HAP-1 (cell line): ENCODE results near the gene VSIG2.

ENCODE experiments used
- DNase-seq, 2 experiments: peaks; one replicate each; pipeline ENCODE4 v3.0.0-alpha.2; 2016 to 2020; ENCODE audit warnings: low spot score in 2 of 2
- H3K27me3 ChIP-seq: fragments of 250-450 bp; sonication (Bioruptor Pico); 2 replicates; pipeline ENCODE4 v1.5.1; 2020; ENCODE audit warnings: low read depth, mild to moderate bottlenecking, moderate library complexity
- H3K36me3 ChIP-seq: fragments of 250-450 bp; sonication (Bioruptor Pico); replicated peaks from 2 replicates; pipeline ENCODE4 v1.5.1; 2020; ENCODE audit warnings: mild to moderate bottlenecking
- H3K4me1 ChIP-seq: fragments of 250-450 bp; sonication (Bioruptor Pico); 2 replicates; pipeline ENCODE4 v1.5.1; 2020; ENCODE audit warnings: mild to moderate bottlenecking
- H3K4me3 ChIP-seq: fragments of 250-450 bp; sonication (Bioruptor Pico); 2 replicates; pipeline ENCODE4 v1.5.1; 2020; ENCODE audit warnings: mild to moderate bottlenecking, moderate library complexity
- H3K9me3 ChIP-seq: fragments of 250-450 bp; sonication (Bioruptor Pico); 2 replicates; pipeline ENCODE4 v1.5.1; 2020; ENCODE audit warnings: mild to moderate bottlenecking, moderate library complexity
- in situ Hi-C: fragments of 300-500 bp; cut with MboI; formaldehyde crosslinking; loops from 3 replicates; pipeline ENCODE4 v1.14.3; 2020; ENCODE audit warnings: low sequenced_read_pairs, inconsistent platforms, mixed read lengths

The VSIG2 gene

GRCh38 chr11:124716591-124716990, 35.5 kb downstream of the VSIG2 start:
- in situ Hi-C loops: no loop called here
- Histone ChIP-seq H3K27me3 (peaks cover 24% of the 10 kb centered on the region), H3K4me1 (peaks cover 3% of the 10 kb centered on the region; the same call in 1 of the 2 replicates), H3K9me3 (no peaks in the 10 kb centered on the region), H3K36me3 (no peaks in the 10 kb centered on the region), H3K4me3 (no peak overlapping the region)
- DNase-seq: no peak

DNA sequence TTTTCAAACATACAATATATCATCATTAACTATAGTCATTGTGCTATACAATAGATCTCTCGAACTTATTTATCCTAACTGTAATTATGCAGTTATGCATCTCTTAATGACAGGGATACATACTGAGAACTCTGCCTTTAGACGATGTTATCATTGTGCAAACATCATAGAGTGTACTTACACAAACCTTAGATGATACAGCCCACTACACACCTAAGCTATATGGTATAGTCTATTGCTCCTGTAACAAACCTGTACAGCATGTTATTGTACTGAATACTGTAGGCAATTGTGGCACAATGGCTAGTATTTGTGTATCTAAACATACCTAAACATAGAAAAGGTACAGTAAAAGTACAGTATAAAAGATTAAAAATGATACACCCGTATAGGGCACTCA, 39.7 kb downstream of the VSIG2 start:
- in situ Hi-C loops: no loop called here
- Histone ChIP-seq H3K36me3 (no peaks in the 10 kb centered on the region), H3K9me3 (0 out of 2 replicates have a peak, but pooled peaks cover 3% of the 10 kb centered on the region), H3K4me3 (no peak overlapping the region), H3K27me3 (peaks cover 2% of the 10 kb centered on the region), H3K4me1 (no peaks in the 10 kb centered on the region)
- no peak for DNase-seq

- H3K36me3 ChIP-seq: no peaks in the 10 kb centered on the region
- no peaks in the 10 kb centered on the region for H3K4me1 ChIP-seq
- 0 out of 2 replicates have a peak, but pooled peaks cover 3% of the 10 kb centered on the region for H3K9me3 ChIP-seq
- H3K27me3 ChIP-seq: no peaks in the 10 kb centered on the region
- H3K4me3 ChIP-seq: no peak overlapping the region
- DNase-seq: no peak
- in situ Hi-C loops: no loop called here
These were observed 44.2 kb downstream of the VSIG2 start for GRCh38 chr11:124707829-124708228.

DNA sequence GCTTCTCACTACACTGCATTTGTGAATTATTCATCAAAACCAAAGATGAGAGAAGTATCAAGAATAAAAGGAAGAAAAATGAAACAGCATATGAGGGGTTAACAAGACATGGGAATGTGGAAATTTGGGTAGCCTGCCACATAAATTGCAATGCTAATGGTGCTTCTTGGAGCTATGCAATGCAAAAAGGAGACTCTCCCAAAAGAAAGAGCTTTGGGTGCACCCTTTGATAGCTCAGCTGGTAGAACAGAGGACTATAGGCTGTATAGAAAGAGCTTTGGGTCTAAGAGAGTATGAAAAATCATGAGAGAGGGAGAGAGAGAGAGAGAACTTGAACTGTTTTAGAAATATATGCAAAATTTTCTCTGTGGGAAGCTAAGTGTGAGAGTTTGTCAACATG, 52.0 kb downstream of the VSIG2 start:
- H3K4me1 ChIP-seq: no peaks in the 10 kb centered on the region
- H3K36me3 ChIP-seq: no peaks in the 10 kb centered on the region
- H3K4me3 ChIP-seq: no peak overlapping the region
- DNase-seq: no peak
- in situ Hi-C loops: no loop called here
- H3K27me3 ChIP-seq: 0 out of 2 replicates have a peak, but pooled peaks cover 3% of the 10 kb centered on the region
- H3K9me3 ChIP-seq: no peaks in the 10 kb centered on the region

DNA sequence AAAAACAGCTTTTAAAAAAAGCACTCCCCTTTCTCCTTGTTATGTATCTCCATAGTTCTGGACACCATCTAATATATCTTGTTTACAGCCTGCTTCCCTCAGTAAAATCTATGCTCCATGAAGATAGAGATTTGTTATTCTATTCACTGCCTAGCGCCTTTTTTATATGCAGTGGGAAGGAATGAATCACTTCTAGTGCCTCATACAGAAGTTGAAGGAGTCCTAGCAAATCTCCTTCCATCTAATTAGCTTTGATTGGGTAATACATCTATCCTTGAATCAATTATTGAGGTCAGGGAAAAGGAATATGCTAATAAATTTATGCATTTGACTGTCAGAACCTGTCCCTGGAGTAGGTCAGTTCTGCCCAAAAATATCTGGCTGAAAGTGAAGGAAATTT, 52.5 kb downstream of the VSIG2 start:
- no peak for DNase-seq
- no peaks in the 10 kb centered on the region for H3K4me1 ChIP-seq
- H3K36me3 ChIP-seq: no peaks in the 10 kb centered on the region
- no peaks in the 10 kb centered on the region for H3K9me3 ChIP-seq
- 0 out of 2 replicates have a peak, but pooled peaks cover 3% of the 10 kb centered on the region for H3K27me3 ChIP-seq
- H3K4me3 ChIP-seq: no peak overlapping the region
- in situ Hi-C loops: no loop called here
